Transverse colon (tissue), 4 donors: ENCODE data around the gene ADGRF5. TPM values are rescaled to one million over a fixed set of nuclear protein-coding genes. Genes with fewer than 3 reads are reported as not detected.

Experiments
- DNase-seq: peaks from one replicate; pipeline ENCODE4 v3.0.0-alpha.2; 2019
- H3K27ac ChIP-seq, 4 donors: fragments of 200-600 bp; sonication (generic); 2 replicates each; pipeline ENCODE4 v1.5.1; 2016 to 2018; ENCODE audit warnings: inconsistent platforms in 4 of 4
- H3K27me3 ChIP-seq: fragments of 200-600 bp; sonication (generic); 2 replicates; pipeline ENCODE4 v1.5.1; 2017; ENCODE audit warnings: inconsistent platforms
- H3K36me3 ChIP-seq, 4 donors: fragments of 200-600 bp; sonication (generic); 2 replicates each; pipeline ENCODE4 v1.5.1; 2017 to 2019; ENCODE audit warnings: inconsistent platforms in 4 of 4
- H3K4me1 ChIP-seq, 4 donors: fragments of 200-600 bp; sonication (generic); 2 replicates each; pipeline ENCODE4 v1.5.1; 2017 to 2020; ENCODE audit warnings: inconsistent platforms in 4 of 4
- H3K4me3 ChIP-seq, 4 donors: fragments of 200-600 bp; sonication (generic); 1 replicate in 1 of 4; 2 replicates in 3 of 4; pipeline versions ENCODE4 v1.5.1 to v1.6.1; 2017 to 2019; ENCODE audit warnings: inconsistent platforms in 4 of 4
- H3K9me3 ChIP-seq, 2 donors: fragments of 200-600 bp; sonication (generic); 2 replicates each; pipeline ENCODE4 v1.5.1; 2017 to 2019; ENCODE audit warnings: inconsistent platforms in 2 of 2
- CTCF ChIP-seq, 5 experiments: fragments of 200-600 bp in 3 of 5; fragments of 450-650 bp in 2 of 5; sonication (generic) in 3 of 5; IDR thresholded peaks; 1 replicate in 2 of 5; 2 replicates in 3 of 5; pipeline ENCODE4 v1.5.1; 2016 to 2017; ENCODE audit warnings: antibody characterized with exemption in 5 of 5, inconsistent platforms in 3 of 5, mild to moderate bottlenecking in 2 of 5, moderate library complexity in 1 of 5
- EP300 ChIP-seq: sonication (generic); formaldehyde crosslinking; IDR thresholded peaks from one replicate; pipeline ENCODE4 v1.6.1; 2017; ENCODE audit warnings: antibody characterized with exemption, low read depth
- POLR2A ChIP-seq: fragments of 450-650 bp; IDR thresholded peaks from one replicate; pipeline ENCODE4 v1.6.1; 2016; ENCODE audit warnings: antibody characterized with exemption, mild to moderate bottlenecking, moderate library complexity
- POLR2AphosphoS5 ChIP-seq, 3 donors: sonication (generic); formaldehyde crosslinking; IDR thresholded peaks; one replicate each; pipeline ENCODE4 v1.6.1; 2016; ENCODE audit warnings: antibody characterized with exemption in 3 of 3
- WGBS, 2 donors: methylation state at CpG; one replicate each; pipeline ENCODE4 v1.1.5; 2018; ENCODE audit warnings: low coverage in 1 of 2; 5-methylcytosine and 5-hydroxymethylcytosine counted together
- in situ Hi-C, 4 donors: fragments of 200-750 bp; cut with MboI; loops; one replicate each; pipeline versions ENCODE4 v1.15.0 to v1.15.1; 2017; ENCODE audit warnings: low sequenced_read_pairs in 3 of 4, low pct_ligation_motif_present in 1 of 4, low pct_unique_long_range_greater_than_20kb in 1 of 4
- intact Hi-C: fragments of 100-400 bp; cut with DNase I; formaldehyde crosslinking; loops from one replicate; pipeline ENCODE4 v1.15.1; 2023; ENCODE audit warnings: low total_unique reads
- total RNA-seq, 4 donors: library from RNA; depleted of rRNA; stranded (reverse); fragments of >200 nt; gene quantifications; one replicate each; pipeline ENCODE4 v1.1.0, GENCODE V29; 2016

The ADGRF5 gene
- total RNA-seq, 4 donors from 2014 or later = 1.5 to 4.1 (median 2.5) TPM

GRCh38 chr6:46949632-46950280, 28.0 kb upstream of the ADGRF5 start:
- Histone ChIP-seq H3K36me3 (no peaks in the 10 kb centered on the region), H3K27ac (peak overlapping the region in 1 of 4 donors; percentile 1), H3K9me3 (no peaks in the 10 kb centered on the region), H3K4me1 (peaks cover 0 to 9% (median 2%) of the 10 kb centered on the region in 4 donors), H3K27me3 (no peaks in the 10 kb centered on the region), H3K4me3 (no peak overlapping the region)
- DNase-seq = peak; percentile 82
- intact Hi-C loops = no loop called here
- TF ChIP-seq CTCF (IDR thresholded peaks at IDR 0.05) = no peak
- TF ChIP-seq POLR2AphosphoS5 (IDR thresholded peaks at IDR 0.05) = peak in 1 of 3 donors; percentile 42
- in situ Hi-C loops = no loop called here
- WGBS, 2 donors = 44 to 54% methylated on average over 5 to 8 of the region's 8 CpGs

DNA sequence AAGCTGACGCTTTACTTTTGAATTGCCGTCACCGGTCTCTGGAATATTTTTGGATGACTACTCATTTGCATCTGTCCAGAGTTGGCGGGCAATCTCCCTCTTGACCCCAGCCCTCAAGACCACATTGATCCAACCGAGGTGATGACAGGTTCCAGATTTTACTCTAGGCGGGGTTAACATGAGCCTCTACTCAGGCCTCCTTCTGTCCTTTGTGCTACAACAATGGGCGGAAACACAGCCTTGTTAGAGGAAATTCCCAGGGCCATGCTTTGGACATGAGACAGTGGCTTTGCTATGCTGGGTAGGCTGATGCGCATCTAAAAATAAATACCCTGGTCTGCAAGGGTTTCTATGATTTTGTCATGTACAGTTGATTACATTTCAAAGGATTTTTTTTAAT, 27.0 kb upstream of the ADGRF5 start:
- no peaks in the 10 kb centered on the region for H3K27me3 ChIP-seq
- no peaks in the 10 kb centered on the region for H3K9me3 ChIP-seq
- TF ChIP-seq EP300 = no peak
- TF ChIP-seq POLR2A = no peak
- no peak for TF ChIP-seq CTCF (IDR thresholded peaks at IDR 0.05)
- no peak for TF ChIP-seq POLR2AphosphoS5 (IDR thresholded peaks at IDR 0.05)
- H3K4me1 ChIP-seq = peaks cover 0 to 9% (median 2%) of the 10 kb centered on the region in 4 donors
- in situ Hi-C loops (no loop called here), intact Hi-C loops (no loop called here)
- 90 to 94% methylated on average over 7 to 8 of the region's 8 CpGs for WGBS, 2 donors
- no peak overlapping the region for H3K27ac ChIP-seq
- no peak for DNase-seq
- H3K36me3 ChIP-seq = no peaks in the 10 kb centered on the region
- no peak overlapping the region for H3K4me3 ChIP-seq

DNA sequence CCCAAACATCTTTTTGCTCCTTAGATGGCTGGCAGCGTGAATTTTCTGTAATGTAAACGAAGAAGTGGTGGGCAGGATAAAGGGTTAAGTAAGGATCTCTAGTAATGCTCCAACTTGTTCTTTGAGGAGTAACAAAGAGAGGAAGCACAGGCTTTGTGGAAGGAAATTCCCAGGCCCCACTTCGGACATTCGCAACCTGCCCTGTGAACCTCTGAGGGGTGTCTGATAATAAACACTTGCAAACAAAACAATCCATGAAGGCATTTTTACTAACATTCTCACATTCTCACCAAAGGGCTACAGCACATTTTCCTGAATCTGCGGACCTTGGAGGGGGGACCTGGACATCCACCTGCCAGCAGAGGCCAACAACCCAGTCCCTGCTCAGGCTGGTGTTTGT, 25.8 kb upstream of the ADGRF5 start:
- in situ Hi-C loops = no loop called here
- WGBS, 2 donors = 79 to 91% methylated on average over 3 to 5 of the region's 5 CpGs
- no peaks in the 10 kb centered on the region for H3K27me3 ChIP-seq
- DNase-seq = no peak
- TF ChIP-seq POLR2AphosphoS5 (IDR thresholded peaks at IDR 0.05) = no peak
- TF ChIP-seq EP300 = no peak
- no peak for TF ChIP-seq POLR2A
- TF ChIP-seq CTCF (IDR thresholded peaks at IDR 0.05) = no peak
- no peak overlapping the region for H3K27ac ChIP-seq
- H3K9me3 ChIP-seq = no peaks in the 10 kb centered on the region
- intact Hi-C loops = no loop called here
- H3K36me3 ChIP-seq = no peaks in the 10 kb centered on the region
- no peak overlapping the region for H3K4me3 ChIP-seq
- H3K4me1 ChIP-seq = peaks cover 0 to 9% (median 2%) of the 10 kb centered on the region in 4 donors

GRCh38 chr6:46940433-46941226, 18.9 kb upstream of the ADGRF5 start:
- Histone ChIP-seq H3K9me3 (no peaks in the 10 kb centered on the region), H3K4me1 (no peaks in the 10 kb centered on the region), H3K36me3 (no peaks in the 10 kb centered on the region), H3K4me3 (no peak overlapping the region), H3K27me3 (no peaks in the 10 kb centered on the region), H3K27ac (no peak overlapping the region)
- DNase-seq = no peak
- intact Hi-C loops = no loop called here
- TF ChIP-seq POLR2AphosphoS5 (IDR thresholded peaks at IDR 0.05) (no peak), POLR2A (no peak), CTCF (IDR thresholded peaks at IDR 0.05) (no peak), EP300 (no peak)
- WGBS, 2 donors = 88% methylated on average over 1 of the region's 1 CpG
- in situ Hi-C loops = no loop called here
